HG03354 (cell line): ENCODE measurements around the gene CACNA1B.

Experiments
- ATAC-seq: cut with Tn5 transposase; IDR thresholded peaks from one replicate; pipeline ENCODE4 v1.9.1; 2021; ENCODE audit warnings: mild to moderate bottlenecking; ENCODE audit not compliant: unreplicated experiment, poor library complexity, severe bottlenecking

The CACNA1B gene

GRCh38 chr9:137860361-137860760 is 17.2 kb upstream of the CACNA1B start:
- no peak for ATAC-seq

DNA sequence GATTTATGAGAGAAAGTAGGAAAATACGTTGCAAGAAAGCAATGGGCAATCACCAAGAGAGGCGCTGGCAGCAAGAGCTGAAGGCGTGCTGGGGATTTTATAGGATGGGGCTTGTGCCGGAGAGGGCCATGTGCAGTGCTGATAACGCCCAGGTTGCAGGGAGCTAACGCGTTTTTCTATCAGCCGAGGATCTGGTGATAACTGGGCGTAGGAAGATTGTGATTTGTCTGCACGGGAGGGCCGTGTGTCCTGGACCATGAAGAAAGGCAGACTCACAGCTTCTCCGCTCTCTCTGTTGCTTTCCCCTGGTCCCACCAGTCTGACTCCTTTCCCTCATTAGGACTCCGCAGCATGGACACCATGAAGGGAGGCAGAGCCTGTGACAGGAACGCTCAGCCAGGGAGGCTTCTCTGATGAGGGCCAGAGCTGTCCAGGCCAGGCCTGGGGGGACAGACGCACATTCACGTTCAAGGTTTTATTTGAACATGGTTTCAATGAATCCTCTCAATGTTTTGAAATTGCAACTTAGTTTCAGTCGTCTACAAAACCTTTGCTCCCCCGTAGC is 11.9 kb upstream of the CACNA1B start:
- ATAC-seq = no peak

- ATAC-seq = no peak
Measured at GRCh38 chr9:137866226-137867141, 11.1 kb upstream of the CACNA1B start.

- ATAC-seq = no peak
Measured at GRCh38 chr9:137870432-137870831, 7.2 kb upstream of the CACNA1B start.

GRCh38 chr9:137872296-137872695 is 5.3 kb upstream of the CACNA1B start:
- no peak for ATAC-seq

GRCh38 chr9:137873408-137873807 is 4.2 kb upstream of the CACNA1B start:
- no peak for ATAC-seq

- ATAC-seq = no peak
Measured at GRCh38 chr9:137873858-137874362, 3.7 kb upstream of the CACNA1B start.

DNA sequence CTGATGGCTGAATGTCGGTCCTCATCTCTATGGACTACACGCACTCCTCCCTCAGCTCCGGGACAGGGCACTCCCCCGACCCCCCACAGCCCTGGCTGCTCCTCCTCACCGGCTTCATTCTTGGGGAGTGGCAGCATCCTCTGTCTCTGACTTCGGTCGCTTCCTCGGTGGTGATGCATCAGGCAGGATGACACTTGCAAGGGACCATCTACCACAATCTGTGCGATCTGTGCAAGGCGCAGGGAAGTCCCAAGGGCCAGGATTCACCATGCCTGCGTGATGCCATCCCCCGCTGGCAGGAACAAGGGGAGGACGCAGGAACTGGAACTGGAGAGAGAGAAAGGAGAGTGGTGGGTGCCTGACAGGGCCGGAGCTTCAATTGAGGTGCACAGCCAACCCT is 2.2 kb upstream of the CACNA1B start:
- no peak for ATAC-seq

DNA sequence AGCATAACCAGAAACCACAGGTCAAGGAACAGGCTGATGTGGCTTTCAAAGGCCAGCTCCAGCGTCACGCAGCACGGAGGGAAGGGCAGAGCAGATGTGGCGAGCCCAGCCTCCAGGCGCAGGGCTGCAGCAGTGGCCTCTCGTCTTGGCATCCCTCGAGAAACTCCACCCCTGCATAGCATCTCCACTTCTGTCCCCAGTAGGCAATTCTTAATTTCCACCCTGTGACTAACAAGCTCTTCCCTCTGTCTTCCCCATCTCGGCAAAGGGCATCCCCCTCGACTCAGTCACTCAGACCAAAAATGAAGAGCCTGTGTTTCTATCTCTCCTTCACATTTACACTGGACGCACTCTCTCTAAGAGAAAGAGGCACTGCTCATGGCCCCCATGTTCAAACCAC is 1.7 kb upstream of the CACNA1B start:
- no peak for ATAC-seq

- ATAC-seq = no peak
Measured at GRCh38 chr9:137876269-137876668, 1.3 kb upstream of the CACNA1B start.

DNA sequence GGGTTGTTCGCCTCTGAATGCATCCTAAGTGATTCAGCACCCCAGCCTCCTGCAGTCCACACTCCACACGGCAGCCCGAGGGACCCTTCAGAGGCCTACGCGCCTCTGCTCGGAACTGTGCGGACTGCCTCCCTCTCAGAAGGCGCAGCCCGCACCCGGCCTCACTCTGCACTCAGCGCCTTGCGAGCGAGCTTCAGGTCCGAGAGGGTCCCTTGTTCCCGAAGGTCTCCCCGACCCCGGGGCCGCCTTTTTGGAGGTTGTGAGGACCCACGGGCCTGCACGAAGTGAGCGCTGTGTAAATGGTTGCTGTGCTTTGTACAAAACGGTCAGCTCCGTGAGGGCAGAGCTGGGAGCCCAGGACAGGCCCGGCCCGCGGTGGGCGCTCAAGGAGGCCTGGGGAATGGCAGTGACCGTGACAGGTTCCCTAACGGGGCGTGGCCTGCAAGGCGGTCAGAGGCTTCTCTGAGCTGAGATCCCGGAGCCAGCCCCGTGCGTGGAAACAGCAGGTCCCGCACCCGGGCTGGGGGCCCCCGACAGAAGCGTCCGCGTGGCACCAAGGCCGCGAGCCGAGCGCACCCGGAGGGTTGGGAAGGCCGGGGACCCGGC is 698 bp upstream of the CACNA1B start:
- ATAC-seq = no peak

DNA sequence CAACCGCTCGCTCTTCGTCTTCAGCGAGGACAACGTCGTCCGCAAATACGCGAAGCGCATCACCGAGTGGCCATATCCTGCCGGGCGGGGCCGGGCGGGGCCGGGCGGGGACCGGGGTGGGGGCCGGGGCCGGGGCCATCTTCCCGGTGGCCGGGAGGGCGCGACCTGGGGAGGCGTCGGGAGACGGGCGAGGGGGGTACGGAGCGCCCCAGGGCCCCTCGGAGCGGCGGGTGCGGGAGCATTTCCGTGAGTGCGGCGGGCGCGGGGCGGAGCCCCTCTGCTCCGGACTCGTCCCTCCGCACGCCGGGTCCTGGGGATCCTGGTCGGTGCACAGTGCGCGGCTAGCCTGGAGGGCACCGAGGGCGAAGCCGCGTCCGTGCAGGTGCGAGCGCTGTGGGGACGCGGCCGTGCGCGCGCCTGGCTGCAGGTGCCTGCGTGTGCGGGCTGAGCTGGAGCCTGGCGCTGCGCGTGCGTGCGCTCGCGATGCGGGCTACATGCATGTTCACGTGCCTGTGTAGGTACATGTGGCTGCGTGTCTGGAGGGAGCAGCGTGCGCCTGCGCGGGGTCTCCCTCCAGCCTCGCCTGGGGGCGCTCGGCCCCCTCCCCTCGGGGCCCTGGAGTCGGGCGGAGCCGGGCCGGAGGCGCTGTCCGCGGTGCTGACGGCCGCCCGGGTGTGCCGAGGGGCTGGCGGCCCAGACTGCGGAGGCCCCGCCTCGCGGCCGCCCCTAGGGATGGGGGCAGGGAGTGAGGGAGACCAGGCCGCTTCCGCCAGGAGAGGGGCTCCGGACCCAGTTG is 762 bp downstream of the CACNA1B start:
- ATAC-seq = no peak

DNA sequence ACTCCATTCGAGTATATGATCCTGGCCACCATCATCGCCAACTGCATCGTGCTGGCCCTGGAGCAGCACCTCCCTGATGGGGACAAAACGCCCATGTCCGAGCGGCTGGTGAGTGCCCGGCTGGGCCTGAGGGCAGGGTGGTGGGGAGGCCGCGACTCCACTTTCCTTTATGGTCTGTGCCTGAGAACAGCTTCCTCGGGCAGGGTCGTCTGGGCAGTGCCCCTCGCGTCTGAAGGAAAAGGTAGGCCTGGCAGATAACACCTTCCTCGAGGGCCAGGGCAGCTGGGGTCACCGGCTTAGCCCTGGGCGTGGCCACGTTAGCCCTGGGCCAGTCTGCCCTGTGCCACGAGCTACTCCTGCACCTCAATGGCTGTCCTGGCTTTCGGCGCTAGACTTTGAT is 1.5 kb downstream of the CACNA1B start:
- no peak for ATAC-seq

GRCh38 chr9:137879566-137880150 is 2.1 kb downstream of the CACNA1B start:
- ATAC-seq = no peak

- no peak for ATAC-seq
Measured at GRCh38 chr9:137880160-137880975, 2.8 kb downstream of the CACNA1B start.

DNA sequence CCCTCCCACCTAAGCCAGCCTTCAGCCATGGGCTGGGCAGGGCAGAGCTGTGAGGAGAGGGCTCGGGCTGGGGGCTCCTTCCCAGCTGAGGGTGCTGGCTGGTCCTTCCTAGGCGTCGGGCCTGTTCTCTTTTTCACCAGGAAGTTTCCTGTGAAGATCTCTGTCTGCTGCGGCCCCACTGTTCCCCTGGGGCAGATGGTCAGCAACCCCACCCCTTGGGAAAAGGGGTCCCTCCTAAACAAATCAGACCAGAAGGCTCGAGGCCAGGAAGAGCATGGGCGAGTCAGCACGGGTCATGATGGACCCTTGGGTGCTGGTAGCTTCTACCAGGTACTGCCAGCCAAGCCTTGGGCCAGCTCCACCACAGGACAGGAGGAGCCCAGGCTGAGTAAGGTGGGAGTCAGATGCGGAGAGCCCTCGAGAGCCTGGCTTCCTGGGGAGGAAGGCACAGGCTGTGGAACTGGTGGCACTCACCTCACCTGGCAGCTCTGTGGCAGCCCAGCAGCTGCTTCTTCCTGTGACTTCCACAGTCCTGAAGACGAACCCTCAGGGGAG is 3.5 kb downstream of the CACNA1B start:
- ATAC-seq = no peak

DNA sequence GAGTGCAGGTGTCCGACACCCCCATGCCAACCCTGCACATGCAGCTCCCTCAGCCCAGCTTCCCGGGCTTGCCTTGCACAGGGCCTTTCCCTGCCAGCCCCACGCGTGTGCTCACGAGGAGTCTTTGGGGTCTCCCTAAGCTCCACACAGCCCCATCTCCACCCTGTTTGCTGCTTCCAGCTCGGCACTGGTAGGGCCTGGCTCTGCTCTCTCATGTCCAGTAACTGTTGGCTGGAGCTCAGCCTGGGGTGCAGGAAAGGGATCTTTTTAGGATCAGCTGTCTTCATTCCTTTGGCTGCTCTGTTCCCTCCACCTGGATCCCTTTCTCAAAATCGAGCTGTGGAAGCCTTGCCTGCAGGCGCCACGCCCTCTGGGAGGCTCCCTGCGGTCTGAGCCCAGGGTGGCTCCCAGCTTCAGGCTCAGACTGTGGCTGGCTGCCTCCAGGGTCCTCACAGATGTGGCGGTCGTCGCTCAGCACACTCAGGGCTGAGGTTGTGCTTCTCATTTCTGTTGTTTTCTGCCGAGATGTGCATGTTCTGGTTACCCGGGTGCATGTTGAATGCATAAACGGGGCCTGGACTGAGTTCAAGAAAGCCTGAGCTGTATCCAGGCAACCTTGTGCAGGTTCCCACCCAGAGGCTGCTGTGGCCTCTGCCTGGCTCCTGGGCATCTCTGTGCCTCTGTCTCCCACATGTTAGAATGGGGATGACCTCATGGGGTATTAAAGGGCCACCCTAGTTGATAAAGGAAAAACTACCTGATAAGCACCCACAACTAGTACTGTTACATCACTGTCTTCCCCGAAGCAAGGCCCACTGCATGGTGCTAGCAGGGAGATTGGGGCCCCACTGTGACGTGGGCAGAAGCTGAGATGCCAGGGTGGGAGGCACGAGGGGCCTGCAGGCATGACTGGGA is 4.3 kb downstream of the CACNA1B start:
- no peak for ATAC-seq

DNA sequence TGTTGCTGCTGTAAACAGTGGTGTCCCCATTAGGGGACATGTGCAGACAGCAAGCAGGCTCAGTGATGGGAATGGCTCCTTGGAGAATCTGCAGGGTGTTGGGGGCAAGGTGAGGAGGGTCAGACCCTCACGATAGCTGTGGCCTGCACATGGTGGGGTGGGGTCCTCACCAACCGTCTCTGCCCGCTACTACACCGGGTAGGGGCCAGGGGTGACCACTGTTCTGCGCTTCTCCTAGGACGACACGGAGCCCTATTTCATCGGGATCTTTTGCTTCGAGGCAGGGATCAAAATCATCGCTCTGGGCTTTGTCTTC is 4.9 kb downstream of the CACNA1B start:
- no peak for ATAC-seq
